Stimulated activated CD4-positive, alpha-beta T cell treated with anti-CD3 and anti-CD28 coated beads, Interleukin-15, amount 100 ng/mL, for 24 hours (primary cell): ENCODE data around the gene RRN3.
"Not testable (repeated sequence)": the region's sequence is repeated elsewhere in the genome, so short reads cannot be mapped to it uniquely, and the experiment has no call there.

Experiments used
- DNase-seq: peaks from one replicate; pipeline ENCODE4 v3.0.0-alpha.2; 2020

The RRN3 gene

GRCh38 chr16:15049581-15050180 lies 44.4 kb downstream of the RRN3 start:
- DNase-seq = no peak

- no peak for DNase-seq
These were observed 47.2 kb downstream of the RRN3 start for GRCh38 chr16:15046692-15047376.

GRCh38 chr16:15045270-15045669 lies 48.8 kb downstream of the RRN3 start:
- not testable (repeated sequence) for DNase-seq

- no peak for DNase-seq
These were observed 49.8 kb downstream of the RRN3 start for GRCh38 chr16:15044286-15044685.

- no peak for DNase-seq
These were observed 50.7 kb downstream of the RRN3 start for GRCh38 chr16:15043344-15043743.

- no peak for DNase-seq
These were observed 52.6 kb downstream of the RRN3 start for GRCh38 chr16:15041271-15042004.

GRCh38 chr16:15038689-15039088 lies 55.4 kb downstream of the RRN3 start:
- no peak for DNase-seq

- no peak for DNase-seq
These were observed 56.3 kb downstream of the RRN3 start for GRCh38 chr16:15037745-15038144.

GRCh38 chr16:15037003-15037402 lies 57.1 kb downstream of the RRN3 start:
- DNase-seq = no peak

- no peak for DNase-seq
These were observed 58.8 kb downstream of the RRN3 start for GRCh38 chr16:15035163-15035729.

GRCh38 chr16:15034266-15035162 lies 59.6 kb downstream of the RRN3 start:
- no peak for DNase-seq

- DNase-seq = no peak
These were observed 60.8 kb downstream of the RRN3 start for GRCh38 chr16:15033309-15033707.

GRCh38 chr16:15032547-15033308 lies 61.3 kb downstream of the RRN3 start:
- no peak for DNase-seq

GRCh38 chr16:15031586-15031985 lies 62.5 kb downstream of the RRN3 start:
- no peak for DNase-seq

- no peak for DNase-seq
These were observed 62.9 kb downstream of the RRN3 start for GRCh38 chr16:15031179-15031578.

GRCh38 chr16:15029749-15030148 lies 64.3 kb downstream of the RRN3 start:
- not testable (repeated sequence) for DNase-seq

GRCh38 chr16:15028801-15029698 lies 65.0 kb downstream of the RRN3 start:
- not testable (repeated sequence) for DNase-seq

GRCh38 chr16:15028345-15028715 lies 65.7 kb downstream of the RRN3 start:
- not testable (repeated sequence) for DNase-seq

GRCh38 chr16:15027503-15028344 lies 66.3 kb downstream of the RRN3 start:
- DNase-seq = not testable (repeated sequence)

GRCh38 chr16:15027051-15027450 lies 67.0 kb downstream of the RRN3 start:
- not testable (repeated sequence) for DNase-seq
